AG04449 (cell line): Measurements from ENCODE around the gene TBC1D20.

Experiments
- CTCF ChIA-PET: fragments of 350-600 bp; formaldehyde crosslinking; extraction: SDS; loops from one replicate; lab custom pipeline; 2021; ENCODE audit warnings: antibody characterized with exemption; lab: Yijun Ruan, JAX
- POLR2A ChIA-PET: fragments of 400-600, 350-600 bp; formaldehyde crosslinking; extraction: SDS; loops from one replicate; lab custom pipeline; 2020; ENCODE audit warnings: antibody characterized with exemption, inconsistent platforms; lab: Yijun Ruan, JAX
- DNase-seq: peaks from one replicate; pipeline ENCODE4 v3.0.0-alpha.2; 2010; ENCODE audit warnings: low read depth, low spot score
- H3K4me3 ChIP-seq: 2 replicates; pipeline ENCODE4 v1.5.1; 2011; ENCODE audit warnings: low read depth, mild to moderate bottlenecking, control low read depth, low read length
- CTCF ChIP-seq: IDR thresholded peaks from one replicate; pipeline ENCODE4 v1.5.1; 2011; ENCODE audit warnings: mild to moderate bottlenecking, moderate library complexity, low read length, control low read depth, inconsistent platforms; ENCODE audit not compliant: insufficient read depth; ENCODE audit errors: missing control alignments

Gene TBC1D20

GRCh38 chr20:420721-421574, 41.4 kb downstream of the TBC1D20 start:
- H3K4me3 ChIP-seq, result no peak overlapping the region
- DNase-seq, result no peak
- CTCF ChIA-PET, result interaction anchor here (1.5 to 1.6 kb wide), 2 partner anchors 15 to 17 kb away, joined by 4 read pairs; no protein-coding TSS in a partner anchor
- POLR2A ChIA-PET, result no interaction called here
- TF ChIP-seq CTCF, result no peak

GRCh38 chr20:420166-420620, 42.1 kb downstream of the TBC1D20 start:
- H3K4me3 ChIP-seq, result no peak overlapping the region
- ChIA-PET POLR2A (no interaction called here), CTCF (interaction anchor here (1.5 kb wide), 1 partner anchor 18 kb away, joined by 4 read pairs; no protein-coding TSS in a partner anchor)
- DNase-seq, result no peak
- no peak for TF ChIP-seq CTCF

- no peak overlapping the region for H3K4me3 ChIP-seq
- DNase-seq, result no peak
- POLR2A ChIA-PET, result no interaction called here
- CTCF ChIA-PET, result interaction anchor here (1.5 kb wide), 1 partner anchor 18 kb away, joined by 4 read pairs; no protein-coding TSS in a partner anchor
- TF ChIP-seq CTCF, result no peak
These were observed 42.7 kb downstream of the TBC1D20 start for GRCh38 chr20:419556-420165.

GRCh38 chr20:418858-419365, 43.4 kb downstream of the TBC1D20 start:
- POLR2A ChIA-PET, result no interaction called here

GRCh38 chr20:417801-418342, 44.5 kb downstream of the TBC1D20 start:
- CTCF ChIA-PET, result no interaction called here
- no peak for DNase-seq
- POLR2A ChIA-PET, result no interaction called here
- H3K4me3 ChIP-seq, result no peak overlapping the region
- no peak for TF ChIP-seq CTCF

More at GRCh38 chr20:418858-419365, 43.4 kb downstream of the TBC1D20 start:
- TF ChIP-seq CTCF, result no peak
- H3K4me3 ChIP-seq, result no peak overlapping the region
- DNase-seq, result no peak
- CTCF ChIA-PET, result no interaction called here
